H1 (cell line): ENCODE measurements around the gene ADAM12. TPM values are rescaled to one million over a fixed set of nuclear protein-coding genes. Genes with fewer than 3 reads are reported as not detected.

Experiments used
- CTCF ChIA-PET: fragments of 300-600 bp; sonication (Branson Sonifier 250); formaldehyde crosslinking; loops from one replicate; lab custom pipeline; 2021; ENCODE audit not compliant: partially characterized antibody; lab: Charles Lee
- POLR2A ChIA-PET: fragments of 300-600 bp; sonication (Branson Sonifier 250); formaldehyde crosslinking; loops from one replicate; lab custom pipeline; 2021; ENCODE audit warnings: inconsistent platforms; ENCODE audit not compliant: partially characterized antibody; lab: Charles Lee
- DNase-seq, 2 experiments: peaks; one replicate each; pipeline versions ENCODE4 v3.0.0 to v3.0.0-alpha.2; 2010 to 2022; ENCODE audit warnings: low spot score in 2 of 2, low read depth in 1 of 2, mixed read lengths in 1 of 2
- FAIRE-seq: peaks from 2 replicates; lab custom pipeline; 2011; peaks lifted over from hg19 to GRCh38; lab: Jason Lieb, UNC
- H2AFZ ChIP-seq: 2 replicates; pipeline ENCODE4 v1.8.1; 2012; ENCODE audit warnings: low read length, inconsistent platforms
- H2AK5ac ChIP-seq: 2 replicates; pipeline ENCODE4 v1.6.1; 2013; ENCODE audit warnings: low read depth, low read length
- H2BK120ac ChIP-seq: replicated peaks from 2 replicates; pipeline ENCODE3; 2013; ENCODE audit warnings: low read depth, low read length, inconsistent platforms
- H2BK12ac ChIP-seq: 2 replicates; pipeline ENCODE4 v1.6.1; 2013; ENCODE audit warnings: low read depth, low read length
- H2BK15ac ChIP-seq: 2 replicates; pipeline ENCODE4 v1.6.1; 2013; ENCODE audit warnings: low read length
- H2BK20ac ChIP-seq: 2 replicates; pipeline ENCODE4 v1.6.1; 2013; ENCODE audit warnings: low read length
- H2BK5ac ChIP-seq: 2 replicates; pipeline ENCODE4 v1.6.1; 2013; ENCODE audit warnings: low read depth, low read length
- H3K14ac ChIP-seq: 2 replicates; pipeline ENCODE4 v1.6.1; 2013; ENCODE audit warnings: inconsistent platforms; ENCODE audit not compliant: insufficient read length
- H3K18ac ChIP-seq: 2 replicates; pipeline ENCODE4 v1.6.1; 2013; ENCODE audit warnings: low read length; ENCODE audit errors: extremely low read depth
- H3K23ac ChIP-seq: 2 replicates; pipeline ENCODE4 v1.6.1; 2013; ENCODE audit warnings: inconsistent platforms; ENCODE audit not compliant: insufficient read length
- H3K23me2 ChIP-seq: 2 replicates; pipeline ENCODE4 v1.6.1; 2013; ENCODE audit warnings: low read depth, low read length
- H3K27ac ChIP-seq: 2 replicates; pipeline ENCODE4 v1.6.1; 2011; ENCODE audit warnings: low read depth, low read length, inconsistent platforms
- H3K27me3 ChIP-seq, 4 experiments: replicated peaks in 1 of 4; 1 replicate in 1 of 4; 2 replicates in 3 of 4; pipeline versions ENCODE4 v1.6.1 to v1.8.1; 2011 to 2013; ENCODE audit warnings: low read length in 3 of 4, mild to moderate bottlenecking in 3 of 4, inconsistent platforms in 2 of 4, mixed read lengths in 2 of 4, moderate library complexity in 1 of 4; ENCODE audit not compliant: control insufficient read depth in 3 of 4, insufficient read depth in 3 of 4; ENCODE audit errors: extremely low read depth in 1 of 4
- H3K36me3 ChIP-seq, 4 experiments: 2 replicates each; pipeline versions ENCODE4 v1.6.1 to v1.8.1; 2011 to 2013; ENCODE audit warnings: mild to moderate bottlenecking in 4 of 4, low read length in 3 of 4, moderate library complexity in 2 of 4, control low read depth in 1 of 4, inconsistent platforms in 1 of 4; ENCODE audit not compliant: insufficient read depth in 4 of 4, control insufficient read depth in 2 of 4
- H3K4ac ChIP-seq: replicated peaks from 2 replicates; pipeline ENCODE3; 2013; ENCODE audit warnings: low read length, low read depth, mixed read lengths, inconsistent platforms; ENCODE audit not compliant: insufficient read length
- H3K4me1 ChIP-seq, 4 experiments: replicated peaks in 1 of 4; 1 replicate in 1 of 4; 2 replicates in 3 of 4; pipeline versions ENCODE4 v1.6.1 to v1.8.1; 2011 to 2013; ENCODE audit warnings: low read length in 3 of 4, inconsistent platforms in 2 of 4, mixed read lengths in 1 of 4; ENCODE audit not compliant: insufficient read depth in 4 of 4, control insufficient read depth in 3 of 4
- H3K4me2 ChIP-seq, 2 experiments: 2 replicates each; pipeline versions ENCODE4 v1.6.1 to v1.8.1; 2011 to 2013; ENCODE audit warnings: low read depth in 2 of 2, low read length in 2 of 2, control low read depth in 1 of 2, inconsistent platforms in 1 of 2, mild to moderate bottlenecking in 1 of 2; ENCODE audit not compliant: insufficient read depth in 1 of 2
- H3K4me3 ChIP-seq, 4 experiments: fragments of 200-600, 300-600 bp in 1 of 4; sonication (generic), shearing (Covaris generic), sonication (Bioruptor Twin) in 1 of 4; 2 replicates each; pipeline versions ENCODE4 v1.5.1 to v1.8.1; 2011 to 2016; ENCODE audit warnings: low read length in 4 of 4, low read depth in 3 of 4, control low read depth in 2 of 4, inconsistent platforms in 2 of 4, mild to moderate bottlenecking in 2 of 4, mixed read lengths in 1 of 4, moderate library complexity in 1 of 4; ENCODE audit not compliant: insufficient read depth in 2 of 4; ENCODE audit errors: extremely low read depth in 1 of 4
- H3K56ac ChIP-seq: replicated peaks from 2 replicates; pipeline ENCODE3; 2013; ENCODE audit warnings: low read depth, mild to moderate bottlenecking, mixed read lengths, low read length, inconsistent platforms; ENCODE audit not compliant: insufficient read length
- H3K79me1 ChIP-seq: 2 replicates; pipeline ENCODE4 v1.6.1; 2013; ENCODE audit warnings: low read depth, low read length, control low read depth
- H3K79me2 ChIP-seq, 2 experiments: 2 replicates each; pipeline versions ENCODE4 v1.6.1 to v1.8.1; 2012 to 2013; ENCODE audit warnings: low read length in 2 of 2, mild to moderate bottlenecking in 2 of 2, inconsistent platforms in 1 of 2; ENCODE audit not compliant: insufficient read depth in 2 of 2, control insufficient read depth in 1 of 2
- H3K9ac ChIP-seq, 4 experiments: replicated peaks in 1 of 4; 1 replicate in 1 of 4; 2 replicates in 3 of 4; pipeline versions ENCODE4 v1.6.1 to v1.8.1; 2011 to 2013; ENCODE audit warnings: low read depth in 3 of 4, low read length in 3 of 4, control low read depth in 2 of 4, mild to moderate bottlenecking in 2 of 4, moderate library complexity in 2 of 4, inconsistent platforms in 1 of 4; ENCODE audit errors: extremely low read depth in 1 of 4
- H3K9me3 ChIP-seq, 2 experiments: 2 replicates each; pipeline versions ENCODE4 v1.6.1 to v1.8.1; 2012 to 2013; ENCODE audit warnings: mild to moderate bottlenecking in 2 of 2, moderate library complexity in 2 of 2, control low read depth in 1 of 2, inconsistent platforms in 1 of 2, low read depth in 1 of 2, low read length in 1 of 2, mixed read lengths in 1 of 2; ENCODE audit not compliant: insufficient read depth in 2 of 2
- H4K20me1 ChIP-seq, 2 experiments: replicated peaks in 1 of 2; 2 replicates each; pipeline versions ENCODE3 to v1.8.1; 2011 to 2013; ENCODE audit warnings: inconsistent platforms in 2 of 2, low read length in 2 of 2, mild to moderate bottlenecking in 1 of 2; ENCODE audit not compliant: insufficient read depth in 2 of 2, control insufficient read depth in 1 of 2
- H4K5ac ChIP-seq: 2 replicates; pipeline ENCODE4 v1.6.1; 2013; ENCODE audit warnings: low read length, low read depth, mixed read lengths, inconsistent platforms; ENCODE audit not compliant: insufficient read length
- H4K8ac ChIP-seq: 2 replicates; pipeline ENCODE4 v1.8.0; 2013; ENCODE audit warnings: mild to moderate bottlenecking, moderate library complexity, low read length, inconsistent platforms; ENCODE audit not compliant: insufficient read depth; ENCODE audit errors: extremely low read depth
- H4K91ac ChIP-seq: replicated peaks from 2 replicates; pipeline ENCODE3; 2013; ENCODE audit warnings: low read length, mixed read lengths, inconsistent platforms; ENCODE audit not compliant: insufficient read length
- BCL11A ChIP-seq, 2 experiments: IDR thresholded peaks; one replicate each; pipeline ENCODE4 v1.6.1; 2011; ENCODE audit warnings: low read depth in 2 of 2, low read length in 2 of 2, mild to moderate bottlenecking in 2 of 2
- BRCA1 ChIP-seq: IDR thresholded peaks from 2 replicates; pipeline ENCODE4 v1.6.1; 2012; ENCODE audit warnings: low read depth, low read length, improper control_type of control experiment
- GABPA ChIP-seq: IDR thresholded peaks from 2 replicates; pipeline ENCODE4 v1.6.1; 2011; ENCODE audit warnings: mild to moderate bottlenecking, low read length, moderate library complexity, borderline replicate concordance; ENCODE audit not compliant: insufficient read depth
- NANOG ChIP-seq: IDR thresholded peaks from 2 replicates; pipeline ENCODE4 v1.6.1; 2011; ENCODE audit warnings: low read length, low read depth, mild to moderate bottlenecking, inconsistent platforms; ENCODE audit not compliant: insufficient read depth, poor library complexity, severe bottlenecking
- RXRA ChIP-seq: IDR thresholded peaks from 2 replicates; pipeline ENCODE4 v1.6.1; 2011; ENCODE audit warnings: low read depth, mild to moderate bottlenecking, low read length, moderate library complexity; ENCODE audit not compliant: insufficient read depth
- YY1 ChIP-seq: IDR thresholded peaks from 2 replicates; pipeline ENCODE4 v1.6.1; 2011; ENCODE audit warnings: low read depth, mild to moderate bottlenecking, low read length
- WGBS, 2 experiments: shearing (Covaris generic) in 1 of 2; methylation state at CpG; one replicate each; pipeline versions ENCODE4 v1.1.6 to v1.1.7; 2013 to 2015; ENCODE audit warnings: low lambda C conversion rate in 2 of 2, mixed read lengths in 2 of 2, inconsistent platforms in 1 of 2, low coverage in 1 of 2, missing lambda C conversion rate in 1 of 2; ENCODE audit not compliant: insufficient replicate concordance in 2 of 2, insufficient coverage in 1 of 2, insufficient read length in 1 of 2; ENCODE audit errors: extremely low coverage in 1 of 2, missing lambda C conversion rate in 1 of 2; 5-methylcytosine and 5-hydroxymethylcytosine counted together
- polyA plus RNA-seq, 7 experiments: library from polyadenylated mRNA; depleted of rRNA in 3 of 7; stranded (reverse) in 5 of 7; unstranded in 2 of 7; fragments of >200 nt in 5 of 7; fragments of 200-250 nt in 2 of 7; gene quantifications; 1 replicate in 5 of 7; 2 replicates in 1 of 7; 4 replicates in 1 of 7; pipeline versions ENCODE4 v1.2.1 to v1.2.3, GENCODE V29; 2011 to 2013; ENCODE audit warnings: missing spikeins in 2 of 7, mixed read lengths in 2 of 7
- total RNA-seq: library from RNA; stranded (reverse); fragmentation: NEBNext Ultra II Directional; extraction: Animal tissue kit (Norgen Biotek cat#: 25700); gene quantifications from 2 replicates; pipeline ENCODE4 v1.2.1, GENCODE V29; 2021

The ADAM12 gene
- total and polyA plus RNA-seq, 2 of the 8 experiments (the other 6 are each of a cell fraction or from before 2014, with no cell fraction given): 0.07 to 0.17 TPM

DNA sequence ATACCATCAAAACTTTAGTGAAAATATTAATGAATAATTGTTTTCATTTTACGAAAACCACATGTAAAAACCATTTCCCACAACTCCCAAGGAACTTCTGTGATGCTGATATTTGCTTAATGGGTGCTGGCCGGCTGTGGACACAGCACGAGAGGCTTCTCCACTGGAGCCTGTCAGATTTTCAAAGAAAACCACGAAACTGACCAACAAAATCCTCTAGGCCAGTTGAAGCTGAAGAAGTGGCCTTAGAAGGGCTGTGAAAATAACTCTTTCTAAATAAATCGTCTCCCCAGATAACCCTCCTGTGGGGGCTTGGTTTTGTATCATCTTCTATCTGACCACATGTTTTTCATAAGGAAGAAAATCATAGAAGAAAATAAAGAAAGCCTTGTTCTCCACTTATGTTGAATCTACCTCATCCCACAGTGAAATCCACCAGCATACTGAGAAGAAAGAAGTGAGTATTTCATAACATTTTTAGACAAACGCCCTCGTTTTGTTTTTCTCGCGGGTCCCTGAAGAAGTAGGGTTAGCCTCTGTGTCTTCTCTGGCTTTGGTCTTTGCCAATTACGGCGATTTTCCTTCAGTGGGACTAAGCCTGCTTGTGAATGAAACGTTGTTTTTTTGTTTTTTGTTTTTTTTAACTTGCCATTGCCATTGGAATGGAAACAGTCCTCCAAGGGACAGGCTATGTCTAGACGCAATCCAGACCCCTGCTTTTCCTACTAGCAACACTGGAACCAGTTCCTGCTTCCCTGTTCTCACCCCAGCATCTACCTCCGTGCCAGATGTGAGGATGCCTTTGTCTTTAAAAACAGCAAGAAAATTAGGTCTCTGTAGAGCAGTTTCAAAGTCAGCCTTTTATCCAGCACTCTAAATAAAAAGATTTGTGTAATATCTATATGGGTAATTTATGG, 123.9 kb downstream of the ADAM12 start:
- H3K9me3 ChIP-seq: peaks cover 10 to 12% of the 10 kb centered on the region in 2 experiments; a peak in 3 of 4 replicates
- no peaks in the 10 kb centered on the region for H3K79me1 ChIP-seq
- no peak overlapping the region for H3K18ac ChIP-seq
- no peak overlapping the region for H4K5ac ChIP-seq
- H4K8ac ChIP-seq: no peak overlapping the region
- no peak overlapping the region for H3K4me2 ChIP-seq
- H3K23ac ChIP-seq: no peak overlapping the region
- no peak overlapping the region for H2BK20ac ChIP-seq
- H3K27ac ChIP-seq: no peak overlapping the region
- CTCF ChIA-PET: no interaction called here
- no peak overlapping the region for H3K4me3 ChIP-seq
- no peaks in the 10 kb centered on the region for H3K36me3 ChIP-seq
- FAIRE-seq: no peak
- no peak overlapping the region for H4K91ac ChIP-seq
- POLR2A ChIA-PET: no interaction called here
- H3K4me1 ChIP-seq: peaks cover 0 to 4% (median 3%) of the 10 kb centered on the region in 4 experiments; a peak in 4 of 7 replicates
- no peak overlapping the region for H3K9ac ChIP-seq
- no peak overlapping the region for H3K56ac ChIP-seq
- H2BK15ac ChIP-seq: no peak overlapping the region
- no peak overlapping the region for H2AFZ ChIP-seq
- no peaks in the 10 kb centered on the region for H3K23me2 ChIP-seq
- no peak for DNase-seq
- no peak overlapping the region for H2BK120ac ChIP-seq
- no peak overlapping the region for H2AK5ac ChIP-seq
- H2BK5ac ChIP-seq: no peak overlapping the region
- H2BK12ac ChIP-seq: no peak overlapping the region
- no peaks in the 10 kb centered on the region for H4K20me1 ChIP-seq
- H3K4ac ChIP-seq: no peak overlapping the region
- no peak for TF ChIP-seq BCL11A (IDR thresholded peaks at IDR 0.05; ENCODE audit: low read depth in 2 of 2, low read length in 2 of 2)
- TF ChIP-seq NANOG: no peak
- no peak for TF ChIP-seq BRCA1
- TF ChIP-seq YY1: no peak
- TF ChIP-seq RXRA: no peak
- no peak for TF ChIP-seq GABPA
- H3K14ac ChIP-seq: no peak overlapping the region
- no peaks in the 10 kb centered on the region for H3K27me3 ChIP-seq
- 82% methylated on average over 14 of the region's 14 CpGs; no CpG with 5 or more reads in 1 of the 2 experiments for WGBS, 2 experiments
- no peaks in the 10 kb centered on the region for H3K79me2 ChIP-seq
